Measurements from ENCODE around the gene SHISA2.

SHISA2 gene

DNA sequence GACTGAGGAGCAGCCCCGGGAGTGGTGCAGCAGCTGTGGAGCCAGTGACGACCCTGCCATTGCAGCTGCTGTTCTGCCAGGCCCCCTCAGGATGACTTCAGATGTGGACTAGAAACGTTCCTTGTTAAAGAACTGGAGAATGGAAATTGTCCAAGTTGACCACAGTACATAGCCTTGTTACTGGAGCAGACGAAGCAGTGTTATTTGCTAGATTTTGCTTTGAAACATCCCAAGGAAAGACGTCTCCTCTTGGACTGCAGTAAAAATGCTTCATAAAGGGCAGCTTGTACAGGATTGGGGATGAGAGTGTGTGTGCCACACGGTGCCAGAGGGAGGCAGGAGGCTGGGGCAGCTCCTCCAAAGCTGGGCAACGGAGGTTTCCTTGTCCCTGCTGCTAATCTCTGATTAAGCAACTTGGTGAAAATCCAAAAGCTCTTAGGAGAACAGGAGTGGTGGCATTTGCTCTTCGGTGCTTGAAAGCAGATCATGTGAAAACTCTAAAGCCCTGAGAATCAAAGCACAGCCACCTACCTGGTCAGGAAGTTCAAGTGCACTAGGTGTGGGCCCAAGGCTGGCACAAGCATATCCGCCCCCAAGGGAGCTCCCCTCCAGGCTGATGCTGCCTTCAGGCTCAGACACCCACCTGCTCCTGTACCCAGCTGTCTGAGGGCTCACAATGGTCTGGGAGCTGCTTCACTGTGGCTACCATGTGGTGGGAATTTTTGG is 34.5 kb downstream of the SHISA2 start:
- DNase-seq = peak in 1 of 2 experiments; percentile 70

DNA sequence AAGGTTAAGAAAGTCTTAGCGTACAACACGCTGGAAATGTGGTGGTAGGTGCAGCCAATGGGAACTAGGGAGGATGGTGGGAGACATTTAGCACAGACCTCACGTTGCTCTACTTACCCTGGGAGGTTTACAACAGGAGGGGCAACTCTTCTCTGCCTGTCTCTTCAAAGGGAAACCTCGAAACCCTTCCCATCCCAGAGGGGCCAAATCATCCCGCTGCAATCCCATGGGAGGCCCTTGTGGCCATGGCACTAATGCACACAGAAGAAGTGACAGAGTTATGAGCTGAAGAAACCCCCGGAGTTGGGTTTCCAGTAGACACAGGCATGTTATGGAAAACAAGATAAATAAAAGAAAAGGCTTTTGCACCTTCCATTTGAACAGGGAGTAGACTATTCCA is 35.6 kb downstream of the SHISA2 start:
- DNase-seq = no peak

DNA sequence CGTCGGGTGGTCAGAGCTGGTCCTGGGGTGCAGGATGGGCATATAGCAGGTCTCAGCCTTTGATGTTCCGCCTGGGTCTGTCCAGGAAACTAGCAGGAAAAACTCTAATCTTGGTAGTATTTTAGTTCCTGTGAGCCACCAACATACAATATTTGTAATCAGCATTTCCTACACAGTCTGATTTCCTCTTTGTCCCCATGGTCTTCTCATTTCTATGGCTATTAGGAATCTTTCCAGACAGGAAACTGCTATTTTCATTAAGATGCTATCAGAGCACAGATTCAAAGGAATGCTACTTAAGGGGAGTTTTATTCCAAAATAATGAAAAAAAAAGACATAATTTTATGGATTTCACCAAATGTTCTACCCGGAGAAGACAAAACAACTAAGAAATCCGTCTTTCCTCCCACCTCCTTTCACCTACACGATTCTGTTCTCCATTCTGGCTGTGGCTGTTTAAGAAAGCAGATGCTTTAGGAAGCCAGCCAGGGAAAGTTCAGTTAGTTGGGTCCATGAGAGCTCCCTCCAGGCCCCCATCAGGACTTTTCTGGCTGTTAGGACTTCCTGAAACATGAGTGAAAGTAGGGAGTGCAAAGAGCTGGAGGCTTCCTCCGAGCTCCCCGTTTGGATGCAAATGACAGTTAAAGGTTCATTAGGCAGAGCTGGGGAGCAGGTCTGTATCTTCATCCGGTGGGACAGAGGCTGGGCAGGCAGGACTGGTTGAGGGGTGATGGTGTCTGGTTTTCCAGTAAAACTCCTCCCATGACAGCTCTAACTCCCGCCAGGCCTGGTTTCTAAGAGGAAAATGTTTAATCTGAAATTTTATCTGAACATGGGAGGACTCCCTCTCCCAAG is 36.3 kb downstream of the SHISA2 start:
- no peak for DNase-seq

DNA sequence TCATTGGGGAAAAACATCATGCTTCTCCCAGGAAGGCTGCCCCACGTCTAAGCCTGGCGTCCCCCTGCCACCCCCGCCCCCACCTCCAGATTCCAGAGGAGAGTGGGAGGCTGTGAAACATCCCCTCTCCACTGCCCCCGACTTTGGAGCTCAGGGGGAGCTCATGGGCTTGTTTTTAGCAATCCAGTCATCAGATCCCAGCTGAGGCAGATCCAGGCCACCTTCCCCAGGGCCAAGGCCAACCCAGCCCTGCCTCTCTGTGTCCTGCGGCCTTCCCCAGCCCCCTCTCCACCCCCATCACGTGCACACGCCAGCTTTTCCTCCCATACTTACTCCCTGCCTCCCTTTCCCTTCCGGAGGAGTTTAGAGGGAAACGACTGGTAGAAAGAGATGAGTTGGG is 38.8 kb downstream of the SHISA2 start:
- no peak for DNase-seq

DNA sequence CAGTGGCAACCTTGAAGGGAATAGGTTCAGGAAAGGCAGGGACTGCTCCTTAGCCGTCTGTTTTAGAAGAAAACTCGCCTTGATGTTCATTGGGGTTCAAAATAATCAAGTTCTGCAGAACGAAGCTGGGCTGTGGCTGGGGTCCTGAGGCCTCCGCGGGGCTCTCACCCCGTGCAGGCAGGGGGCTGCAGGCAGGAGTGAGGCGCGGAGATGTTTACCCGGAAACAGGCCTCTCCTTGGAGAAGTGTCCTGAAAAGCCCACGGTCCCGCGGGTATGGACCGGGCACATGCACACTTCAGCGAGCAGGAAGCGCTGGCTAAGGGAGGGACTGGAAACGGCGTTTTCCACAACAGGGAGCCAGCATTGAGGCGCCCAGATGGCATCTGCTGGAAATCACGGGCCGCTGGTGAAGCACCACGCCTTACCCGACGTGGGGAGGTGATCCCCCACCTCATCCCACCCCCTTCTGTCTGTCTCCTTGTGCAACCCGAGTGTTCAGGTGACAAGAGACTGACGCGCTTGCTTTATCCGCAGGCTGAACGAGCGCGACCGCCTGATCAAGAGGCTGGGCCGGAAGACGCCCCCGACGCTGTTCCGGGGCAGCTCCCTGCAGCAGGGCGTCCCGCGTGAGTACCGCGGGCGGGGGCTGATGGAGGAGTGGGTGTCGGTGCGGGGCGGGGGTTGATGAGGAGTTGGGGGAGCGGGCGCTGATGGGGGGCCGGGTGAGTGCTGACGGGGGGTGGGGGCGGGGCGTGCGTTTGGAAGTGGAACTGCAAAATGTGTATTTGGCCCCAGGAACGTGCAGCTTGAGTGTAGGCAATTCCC is 39.6 kb downstream of the SHISA2 start:
- no peak for DNase-seq

DNA sequence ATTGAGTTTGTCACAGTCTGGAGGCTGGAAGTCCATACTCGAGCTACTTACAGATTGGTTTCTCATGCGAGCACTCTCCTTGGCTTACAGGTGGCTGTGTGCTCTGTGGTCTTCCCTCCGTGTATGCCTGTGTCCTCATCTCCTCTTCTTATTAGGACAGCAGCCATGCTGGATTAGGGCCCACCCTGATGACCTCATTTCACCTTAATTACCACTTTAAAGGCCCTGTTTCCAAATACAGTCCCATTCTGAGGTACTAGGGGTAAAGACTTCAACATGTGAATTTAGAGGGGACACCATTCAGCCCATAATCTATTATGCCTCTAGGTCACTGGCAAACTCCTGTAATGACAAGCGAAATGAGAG is 40.6 kb downstream of the SHISA2 start:
- no peak for DNase-seq

DNA sequence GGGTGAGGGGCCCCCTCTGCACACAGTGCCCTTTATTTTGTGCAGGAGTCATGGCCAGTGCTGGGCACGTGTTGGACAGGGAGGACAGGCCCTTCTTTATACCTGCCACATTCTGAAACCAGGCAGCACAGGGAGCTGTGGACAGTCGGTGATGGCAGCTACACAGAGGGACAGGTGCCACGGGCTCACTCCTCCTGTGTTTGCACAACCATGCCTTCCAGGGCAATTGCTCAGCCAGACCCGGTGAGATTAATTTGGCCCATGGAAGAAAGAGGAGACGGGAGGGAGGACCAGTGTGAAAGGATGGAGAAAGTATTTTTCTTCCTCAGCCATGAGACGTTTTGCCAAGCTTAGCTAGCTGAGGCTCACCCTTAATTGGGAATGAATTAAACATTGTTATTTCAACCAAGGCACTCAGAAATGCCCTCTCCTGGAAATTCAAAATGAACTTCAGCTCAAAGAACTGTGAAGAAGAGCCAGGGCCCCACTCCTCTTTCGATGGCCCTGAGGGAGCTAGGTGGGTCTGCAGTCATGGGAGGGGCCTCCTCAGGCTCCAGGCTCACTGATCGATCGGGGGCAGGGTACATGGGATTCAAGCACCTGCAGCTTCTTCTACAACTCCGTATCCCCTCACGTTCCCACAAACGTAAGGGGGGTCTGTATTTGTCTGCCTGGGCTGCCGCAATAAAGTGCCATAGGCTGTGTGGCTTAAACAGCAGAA is 41.2 kb downstream of the SHISA2 start:
- no peak for DNase-seq

DNA sequence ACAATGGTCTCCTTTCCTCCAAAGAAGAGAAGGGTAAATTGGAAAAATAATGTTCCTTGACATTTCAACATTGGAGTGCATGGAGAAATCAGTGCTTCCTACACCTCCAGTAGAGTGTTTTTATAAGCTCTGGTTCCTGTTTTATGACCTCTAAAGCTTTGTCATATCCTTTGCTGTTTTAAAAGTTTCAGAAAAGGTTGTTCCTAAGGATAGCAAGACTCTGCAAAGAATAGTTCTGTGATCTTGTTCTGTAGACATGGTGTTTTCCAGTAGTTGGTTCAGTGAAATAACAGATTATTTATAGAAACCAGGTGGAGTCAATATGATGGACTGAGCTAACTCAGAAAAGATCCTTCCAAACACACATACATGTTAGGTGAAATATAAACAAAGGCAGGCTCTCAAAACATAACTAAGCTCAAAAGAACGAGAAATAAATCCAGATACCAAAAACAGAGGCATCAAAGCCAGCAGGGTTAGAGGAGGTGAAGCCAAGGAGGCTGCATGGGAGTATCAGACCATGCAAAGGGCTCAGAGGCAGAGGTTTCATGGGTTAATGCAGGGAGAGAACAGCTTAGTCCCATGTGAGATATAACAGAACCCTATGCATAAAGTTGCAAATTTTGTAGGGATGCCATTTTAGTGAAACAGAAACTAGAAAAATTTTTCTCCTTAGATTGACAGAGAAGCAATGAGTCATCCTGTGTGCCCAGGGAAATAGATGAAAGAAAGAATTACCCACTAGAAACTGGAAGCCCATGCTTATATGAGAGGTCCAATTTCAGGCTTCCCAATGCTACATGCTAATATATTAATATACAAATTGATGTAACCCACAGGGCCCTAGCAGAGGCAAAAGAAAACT is 44.3 kb downstream of the SHISA2 start:
- no peak for DNase-seq

Data from cerebellar nuclear complex (tissue), 1 donor.